ENCODE measurements around the gene SETBP1. TPM values are rescaled to one million over a fixed set of nuclear protein-coding genes. Genes with fewer than 3 reads are reported as not detected.

The SETBP1 gene
- polyA plus RNA-seq, 2 donors = 1.5 to 1.6 TPM

- Histone ChIP-seq H3K27me3 (ENCODE audit: control insufficient read depth in 1 of 2, insufficient read depth in 2 of 2, low read length in 2 of 2) (no peaks in the 10 kb centered on the region), H3K27ac (ENCODE audit: low read depth in 2 of 2, low read length in 1 of 2) (peak overlapping the region in 1 of 2 donors; percentile 3), H3K4me1 (ENCODE audit: control insufficient read depth in 2 of 2, insufficient read depth in 2 of 2, low read length in 1 of 2) (peaks cover 2 to 10% of the 10 kb centered on the region in 2 donors), H3K9me3 (ENCODE audit: control insufficient read depth in 2 of 2, insufficient read depth in 1 of 2, low read depth in 1 of 2, low read length in 1 of 2) (no peaks in the 10 kb centered on the region), H3K4me3 (ENCODE audit: low read depth in 1 of 2, low read length in 2 of 2) (no peak overlapping the region), H3K36me3 (ENCODE audit: control insufficient read depth in 2 of 2, insufficient read depth in 2 of 2, low read length in 1 of 2) (no peaks in the 10 kb centered on the region)
- WGBS, 2 donors = 70 to 73% methylated on average over 10 of the region's 10 CpGs
These were observed 96.9 kb downstream of the SETBP1 start for GRCh38 chr18:44777457-44778192.

DNA sequence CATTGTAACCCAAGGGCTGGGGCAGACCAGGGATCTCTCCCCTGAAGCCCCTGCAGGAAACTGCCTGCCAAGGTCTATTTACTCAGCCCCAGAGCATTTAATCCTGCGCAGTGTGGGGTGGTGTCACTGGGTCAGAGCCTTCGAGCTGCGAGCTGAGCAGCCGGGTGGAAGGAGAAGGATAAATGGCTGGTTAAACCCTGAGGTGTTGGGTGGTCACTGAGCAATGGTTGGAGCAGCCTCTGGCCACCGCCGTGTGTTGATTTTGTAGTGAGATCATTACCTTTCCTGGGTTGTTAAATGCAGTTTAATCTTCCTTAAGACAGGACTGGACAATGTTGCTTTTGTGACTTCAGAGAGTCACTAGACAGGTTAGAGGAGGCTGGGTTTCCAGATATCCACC lies 98.1 kb downstream of the SETBP1 start:
- H3K4me1 ChIP-seq (ENCODE audit: control insufficient read depth in 2 of 2, insufficient read depth in 2 of 2, low read length in 1 of 2) = peaks cover 2 to 10% of the 10 kb centered on the region in 2 donors
- H3K9me3 ChIP-seq (ENCODE audit: control insufficient read depth in 2 of 2, insufficient read depth in 1 of 2, low read depth in 1 of 2, low read length in 1 of 2) = no peaks in the 10 kb centered on the region
- no peak overlapping the region for H3K4me3 ChIP-seq (ENCODE audit: low read depth in 1 of 2, low read length in 2 of 2)
- 63 to 72% methylated on average over 6 of the region's 6 CpGs for WGBS, 2 donors
- H3K27me3 ChIP-seq (ENCODE audit: control insufficient read depth in 1 of 2, insufficient read depth in 2 of 2, low read length in 2 of 2) = no peaks in the 10 kb centered on the region
- H3K27ac ChIP-seq (ENCODE audit: low read depth in 2 of 2, low read length in 1 of 2) = no peak overlapping the region
- H3K36me3 ChIP-seq (ENCODE audit: control insufficient read depth in 2 of 2, insufficient read depth in 2 of 2, low read length in 1 of 2) = no peaks in the 10 kb centered on the region

GRCh38 chr18:44779753-44780292 lies 99.1 kb downstream of the SETBP1 start:
- peaks cover 2 to 10% of the 10 kb centered on the region in 2 donors for H3K4me1 ChIP-seq (ENCODE audit: control insufficient read depth in 2 of 2, insufficient read depth in 2 of 2, low read length in 1 of 2)
- WGBS, 2 donors = 87 to 88% methylated on average over 11 of the region's 11 CpGs
- no peak overlapping the region for H3K27ac ChIP-seq (ENCODE audit: low read depth in 2 of 2, low read length in 1 of 2)

GRCh38 chr18:44781886-44782285 lies 101.2 kb downstream of the SETBP1 start:
- peaks cover 2 to 8% of the 10 kb centered on the region in 2 donors for H3K4me1 ChIP-seq (ENCODE audit: control insufficient read depth in 2 of 2, insufficient read depth in 2 of 2, low read length in 1 of 2)
- 41 to 46% methylated on average over 3 of the region's 3 CpGs for WGBS, 2 donors

More at GRCh38 chr18:44779753-44780292, 99.1 kb downstream of the SETBP1 start:
- H3K9me3 ChIP-seq (ENCODE audit: control insufficient read depth in 2 of 2, insufficient read depth in 1 of 2, low read depth in 1 of 2, low read length in 1 of 2) = no peaks in the 10 kb centered on the region
- H3K36me3 ChIP-seq (ENCODE audit: control insufficient read depth in 2 of 2, insufficient read depth in 2 of 2, low read length in 1 of 2) = no peaks in the 10 kb centered on the region
- no peaks in the 10 kb centered on the region for H3K27me3 ChIP-seq (ENCODE audit: control insufficient read depth in 1 of 2, insufficient read depth in 2 of 2, low read length in 2 of 2)
- no peak overlapping the region for H3K4me3 ChIP-seq (ENCODE audit: low read depth in 1 of 2, low read length in 2 of 2)

DNA sequence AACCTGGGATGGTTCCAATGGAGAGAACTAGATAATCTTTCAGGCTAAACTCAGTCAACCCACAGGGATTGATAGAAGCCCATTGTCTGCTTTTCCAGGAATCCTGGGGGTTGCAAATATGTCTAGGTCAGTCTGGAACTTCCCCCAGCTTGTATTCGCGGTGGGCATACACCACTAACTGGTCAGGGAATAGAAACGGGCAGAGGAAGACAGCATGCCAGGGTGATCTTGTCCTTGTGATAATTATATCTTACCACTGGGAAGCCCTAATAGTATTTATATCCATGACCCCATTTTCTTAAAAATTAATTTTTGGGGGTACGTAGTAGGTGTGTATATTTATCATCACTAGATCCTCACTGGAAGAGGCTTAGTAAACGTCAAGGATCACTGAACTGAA lies 101.9 kb downstream of the SETBP1 start:
- whole genome bisulfite sequencing, 2 donors = 92 to 94% methylated on average over 5 of the region's 5 CpGs
- H3K36me3 ChIP-seq (ENCODE audit: control insufficient read depth in 2 of 2, insufficient read depth in 2 of 2, low read length in 1 of 2) = no peaks in the 10 kb centered on the region
- H3K4me3 ChIP-seq (ENCODE audit: low read depth in 1 of 2, low read length in 2 of 2) = no peak overlapping the region
- no peaks in the 10 kb centered on the region for H3K9me3 ChIP-seq (ENCODE audit: control insufficient read depth in 2 of 2, insufficient read depth in 1 of 2, low read depth in 1 of 2, low read length in 1 of 2)
- no peaks in the 10 kb centered on the region for H3K27me3 ChIP-seq (ENCODE audit: control insufficient read depth in 1 of 2, insufficient read depth in 2 of 2, low read length in 2 of 2)
- no peak overlapping the region for H3K27ac ChIP-seq (ENCODE audit: low read depth in 2 of 2, low read length in 1 of 2)
- peaks cover 0 to 8% of the 10 kb centered on the region in 2 donors for H3K4me1 ChIP-seq (ENCODE audit: control insufficient read depth in 2 of 2, insufficient read depth in 2 of 2, low read length in 1 of 2)

More at GRCh38 chr18:44781886-44782285, 101.2 kb downstream of the SETBP1 start:
- no peak overlapping the region for H3K27ac ChIP-seq (ENCODE audit: low read depth in 2 of 2, low read length in 1 of 2)
- H3K36me3 ChIP-seq (ENCODE audit: control insufficient read depth in 2 of 2, insufficient read depth in 2 of 2, low read length in 1 of 2) = no peaks in the 10 kb centered on the region
- no peaks in the 10 kb centered on the region for H3K27me3 ChIP-seq (ENCODE audit: control insufficient read depth in 1 of 2, insufficient read depth in 2 of 2, low read length in 2 of 2)
- H3K9me3 ChIP-seq (ENCODE audit: control insufficient read depth in 2 of 2, insufficient read depth in 1 of 2, low read depth in 1 of 2, low read length in 1 of 2) = no peaks in the 10 kb centered on the region
- no peak overlapping the region for H3K4me3 ChIP-seq (ENCODE audit: low read depth in 1 of 2, low read length in 2 of 2)

- no peaks in the 10 kb centered on the region for H3K9me3 ChIP-seq (ENCODE audit: control insufficient read depth in 2 of 2, insufficient read depth in 1 of 2, low read depth in 1 of 2, low read length in 1 of 2)
- H3K4me3 ChIP-seq (ENCODE audit: low read depth in 1 of 2, low read length in 2 of 2) = no peak overlapping the region
- no peaks in the 10 kb centered on the region for H3K27me3 ChIP-seq (ENCODE audit: control insufficient read depth in 1 of 2, insufficient read depth in 2 of 2, low read length in 2 of 2)
- H3K4me1 ChIP-seq (ENCODE audit: control insufficient read depth in 2 of 2, insufficient read depth in 2 of 2, low read length in 1 of 2) = peaks cover 0 to 8% of the 10 kb centered on the region in 2 donors
- WGBS, 2 donors = 92 to 95% methylated on average over 1 of the region's 1 CpG
- H3K36me3 ChIP-seq (ENCODE audit: control insufficient read depth in 2 of 2, insufficient read depth in 2 of 2, low read length in 1 of 2) = no peaks in the 10 kb centered on the region
- no peak overlapping the region for H3K27ac ChIP-seq (ENCODE audit: low read depth in 2 of 2, low read length in 1 of 2)
These were observed 102.7 kb downstream of the SETBP1 start for GRCh38 chr18:44783371-44783770.

GRCh38 chr18:44786257-44786656 lies 105.6 kb downstream of the SETBP1 start:
- Histone ChIP-seq H3K4me1 (ENCODE audit: control insufficient read depth in 2 of 2, insufficient read depth in 2 of 2, low read length in 1 of 2) (no peaks in the 10 kb centered on the region), H3K27ac (ENCODE audit: low read depth in 2 of 2, low read length in 1 of 2) (no peak overlapping the region), H3K36me3 (ENCODE audit: control insufficient read depth in 2 of 2, insufficient read depth in 2 of 2, low read length in 1 of 2) (no peaks in the 10 kb centered on the region), H3K9me3 (ENCODE audit: control insufficient read depth in 2 of 2, insufficient read depth in 1 of 2, low read depth in 1 of 2, low read length in 1 of 2) (no peaks in the 10 kb centered on the region), H3K27me3 (ENCODE audit: control insufficient read depth in 1 of 2, insufficient read depth in 2 of 2, low read length in 2 of 2) (no peaks in the 10 kb centered on the region), H3K4me3 (ENCODE audit: low read depth in 1 of 2, low read length in 2 of 2) (no peak overlapping the region)

DNA sequence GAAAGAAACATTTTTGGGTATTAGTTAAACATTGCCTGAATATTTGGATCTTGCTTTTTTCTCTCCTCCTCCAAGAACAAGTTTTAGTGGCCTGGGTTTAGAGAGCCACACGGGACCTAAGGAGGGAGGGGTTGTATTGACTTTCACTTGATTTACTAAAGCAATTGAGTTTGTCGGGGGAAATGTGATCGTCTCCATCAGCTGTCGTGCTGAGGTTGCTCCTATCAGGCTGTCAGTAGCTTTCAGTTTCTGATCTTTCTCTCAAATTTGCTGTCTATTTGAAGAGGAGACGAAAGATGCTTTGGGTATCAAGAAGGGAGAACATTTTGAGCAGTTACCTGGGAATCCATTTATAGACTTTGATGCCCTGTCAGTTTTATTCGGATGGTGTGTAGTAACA lies 106.0 kb downstream of the SETBP1 start:
- no peak overlapping the region for H3K4me3 ChIP-seq (ENCODE audit: low read depth in 1 of 2, low read length in 2 of 2)

GRCh38 chr18:44788334-44788733 lies 107.6 kb downstream of the SETBP1 start:
- Histone ChIP-seq H3K27me3 (ENCODE audit: control insufficient read depth in 1 of 2, insufficient read depth in 2 of 2, low read length in 2 of 2) (no peaks in the 10 kb centered on the region), H3K36me3 (ENCODE audit: control insufficient read depth in 2 of 2, insufficient read depth in 2 of 2, low read length in 1 of 2) (no peaks in the 10 kb centered on the region), H3K4me3 (ENCODE audit: low read depth in 1 of 2, low read length in 2 of 2) (no peak overlapping the region), H3K27ac (ENCODE audit: low read depth in 2 of 2, low read length in 1 of 2) (no peak overlapping the region), H3K9me3 (ENCODE audit: control insufficient read depth in 2 of 2, insufficient read depth in 1 of 2, low read depth in 1 of 2, low read length in 1 of 2) (no peaks in the 10 kb centered on the region), H3K4me1 (ENCODE audit: control insufficient read depth in 2 of 2, insufficient read depth in 2 of 2, low read length in 1 of 2) (no peaks in the 10 kb centered on the region)
- 81 to 84% methylated on average over 1 of the region's 1 CpG for WGBS, 2 donors

More for the DNA sequence above, 106.0 kb downstream of the SETBP1 start:
- WGBS, 2 donors = 53 to 74% methylated on average over 6 of the region's 6 CpGs
- Histone ChIP-seq H3K4me1 (ENCODE audit: control insufficient read depth in 2 of 2, insufficient read depth in 2 of 2, low read length in 1 of 2) (no peaks in the 10 kb centered on the region), H3K9me3 (ENCODE audit: control insufficient read depth in 2 of 2, insufficient read depth in 1 of 2, low read depth in 1 of 2, low read length in 1 of 2) (no peaks in the 10 kb centered on the region), H3K27me3 (ENCODE audit: control insufficient read depth in 1 of 2, insufficient read depth in 2 of 2, low read length in 2 of 2) (no peaks in the 10 kb centered on the region), H3K36me3 (ENCODE audit: control insufficient read depth in 2 of 2, insufficient read depth in 2 of 2, low read length in 1 of 2) (no peaks in the 10 kb centered on the region), H3K27ac (ENCODE audit: low read depth in 2 of 2, low read length in 1 of 2) (no peak overlapping the region)

DNA sequence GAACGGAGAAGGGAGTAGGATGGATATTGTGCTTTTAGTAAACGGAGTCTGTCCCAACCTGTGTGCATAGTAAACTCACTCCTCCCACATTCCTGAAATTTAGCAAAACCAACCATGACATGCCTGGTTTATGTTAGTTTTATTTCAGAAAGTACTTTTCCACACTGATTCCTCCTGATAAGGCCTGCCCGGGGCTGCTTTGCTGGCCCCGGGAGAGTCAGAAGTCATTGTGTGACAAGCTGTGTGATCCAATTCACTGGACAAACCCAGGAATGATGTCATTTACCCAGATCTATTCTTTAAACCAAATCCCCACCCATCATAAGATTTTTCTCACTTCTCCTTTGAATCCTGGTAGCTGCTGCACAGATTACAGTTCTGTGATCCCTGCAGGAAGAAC lies 109.0 kb downstream of the SETBP1 start:
- H3K9me3 ChIP-seq (ENCODE audit: control insufficient read depth in 2 of 2, insufficient read depth in 1 of 2, low read depth in 1 of 2, low read length in 1 of 2) = no peaks in the 10 kb centered on the region
- no peak overlapping the region for H3K4me3 ChIP-seq (ENCODE audit: low read depth in 1 of 2, low read length in 2 of 2)
- no peaks in the 10 kb centered on the region for H3K27me3 ChIP-seq (ENCODE audit: control insufficient read depth in 1 of 2, insufficient read depth in 2 of 2, low read length in 2 of 2)
- WGBS, 2 donors = 22 to 42% methylated on average over 4 of the region's 4 CpGs
- no peaks in the 10 kb centered on the region for H3K4me1 ChIP-seq (ENCODE audit: control insufficient read depth in 2 of 2, insufficient read depth in 2 of 2, low read length in 1 of 2)
- no peaks in the 10 kb centered on the region for H3K36me3 ChIP-seq (ENCODE audit: control insufficient read depth in 2 of 2, insufficient read depth in 2 of 2, low read length in 1 of 2)
- H3K27ac ChIP-seq (ENCODE audit: low read depth in 2 of 2, low read length in 1 of 2) = peak overlapping the region; percentile 3 to 53
